Astrocyte (in vitro differentiated cells and primary cell): ENCODE results near the gene SLC15A1.

Experiments used
- CTCF ChIP-seq: IDR thresholded peaks from 2 replicates; pipeline ENCODE4 v1.5.1; 2011; ENCODE audit warnings: low read depth, mild to moderate bottlenecking, inconsistent platforms, low read length, moderate library complexity; ENCODE audit not compliant: insufficient read depth
- EZH2 ChIP-seq: IDR thresholded peaks from 2 replicates; pipeline ENCODE4 v1.6.1; 2012; ENCODE audit warnings: mild to moderate bottlenecking, low read length, inconsistent platforms; ENCODE audit not compliant: insufficient read depth

GRCh38 chr13:98781045-98781444, 28.6 kb upstream of the SLC15A1 start:
- TF ChIP-seq CTCF (no peak), EZH2 (no peak)
